ENCODE measurements around the gene CDON.

DNA sequence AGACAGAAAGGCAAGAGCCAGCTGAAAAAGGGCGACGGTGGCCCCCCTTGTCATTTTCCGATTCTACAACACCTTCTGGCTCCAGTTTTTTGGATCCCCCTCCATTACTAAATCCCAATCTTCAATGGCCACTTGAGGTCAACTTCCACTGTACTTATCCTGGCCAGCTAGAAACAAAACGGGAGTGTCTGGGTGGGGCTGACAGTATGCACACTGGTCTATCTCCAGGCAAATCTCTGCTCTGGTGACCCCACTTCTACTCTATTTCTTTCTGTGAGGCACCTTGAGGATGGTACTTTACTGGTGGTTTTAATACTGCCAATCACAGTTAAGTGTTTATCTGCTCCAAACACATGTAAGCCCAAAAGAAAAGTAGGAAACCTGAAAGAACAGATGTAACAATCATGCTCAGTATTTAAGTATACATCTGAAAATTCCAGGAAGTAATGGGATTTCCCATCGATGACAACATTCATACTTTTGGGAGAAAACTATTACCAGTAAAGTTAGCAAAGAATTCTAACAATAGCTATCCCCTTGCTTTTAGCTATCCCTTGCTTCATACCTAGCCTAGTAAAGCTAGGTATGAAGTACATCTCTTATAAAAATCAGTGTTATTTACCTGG is 16.0 kb downstream of the CDON start:
- no peak for TF ChIP-seq POLR2A (IDR thresholded peaks at IDR 0.05)
- TF ChIP-seq, protein P1, sequence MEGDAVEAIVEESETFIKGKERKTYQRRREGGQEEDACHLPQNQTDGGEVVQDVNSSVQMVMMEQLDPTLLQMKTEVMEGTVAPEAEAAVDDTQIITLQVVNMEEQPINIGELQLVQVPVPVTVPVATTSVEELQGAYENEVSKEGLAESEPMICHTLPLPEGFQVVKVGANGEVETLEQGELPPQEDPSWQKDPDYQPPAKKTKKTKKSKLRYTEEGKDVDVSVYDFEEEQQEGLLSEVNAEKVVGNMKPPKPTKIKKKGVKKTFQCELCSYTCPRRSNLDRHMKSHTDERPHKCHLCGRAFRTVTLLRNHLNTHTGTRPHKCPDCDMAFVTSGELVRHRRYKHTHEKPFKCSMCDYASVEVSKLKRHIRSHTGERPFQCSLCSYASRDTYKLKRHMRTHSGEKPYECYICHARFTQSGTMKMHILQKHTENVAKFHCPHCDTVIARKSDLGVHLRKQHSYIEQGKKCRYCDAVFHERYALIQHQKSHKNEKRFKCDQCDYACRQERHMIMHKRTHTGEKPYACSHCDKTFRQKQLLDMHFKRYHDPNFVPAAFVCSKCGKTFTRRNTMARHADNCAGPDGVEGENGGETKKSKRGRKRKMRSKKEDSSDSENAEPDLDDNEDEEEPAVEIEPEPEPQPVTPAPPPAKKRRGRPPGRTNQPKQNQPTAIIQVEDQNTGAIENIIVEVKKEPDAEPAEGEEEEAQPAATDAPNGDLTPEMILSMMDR (IDR thresholded peaks at IDR 0.05 in 4 of 5, conservative IDR thresholded peaks at IDR 0.05 in 1 of 5), result no peak

Data from gastrocnemius medialis (tissue), 4 donors.